ENCODE measurements around the gene RAB37.

The RAB37 gene

GRCh38 chr17:74748529-74749278 is 11.6 kb downstream of the RAB37 start, which contains the start of gene NHERF1:
NHERF1 (plus strand) TSS chr17:74748628; CDS start chr17:74748847, 219 bp downstream.
- peak within 1 kb of the TSS; percentile 77 for H3K4me3 ChIP-seq (ENCODE audit: low read depth, low read length)
- TF ChIP-seq MYC (IDR thresholded peaks at IDR 0.05; ENCODE audit: low read depth, low read length) (no peak), MAX (IDR thresholded peaks at IDR 0.05; ENCODE audit: low read depth, low read length) (no peak), POLR2A (IDR thresholded peaks at IDR 0.05; ENCODE audit: extremely low read depth, insufficient read length) (peak; percentile 94)
- TF ChIP-seq, protein P1, sequence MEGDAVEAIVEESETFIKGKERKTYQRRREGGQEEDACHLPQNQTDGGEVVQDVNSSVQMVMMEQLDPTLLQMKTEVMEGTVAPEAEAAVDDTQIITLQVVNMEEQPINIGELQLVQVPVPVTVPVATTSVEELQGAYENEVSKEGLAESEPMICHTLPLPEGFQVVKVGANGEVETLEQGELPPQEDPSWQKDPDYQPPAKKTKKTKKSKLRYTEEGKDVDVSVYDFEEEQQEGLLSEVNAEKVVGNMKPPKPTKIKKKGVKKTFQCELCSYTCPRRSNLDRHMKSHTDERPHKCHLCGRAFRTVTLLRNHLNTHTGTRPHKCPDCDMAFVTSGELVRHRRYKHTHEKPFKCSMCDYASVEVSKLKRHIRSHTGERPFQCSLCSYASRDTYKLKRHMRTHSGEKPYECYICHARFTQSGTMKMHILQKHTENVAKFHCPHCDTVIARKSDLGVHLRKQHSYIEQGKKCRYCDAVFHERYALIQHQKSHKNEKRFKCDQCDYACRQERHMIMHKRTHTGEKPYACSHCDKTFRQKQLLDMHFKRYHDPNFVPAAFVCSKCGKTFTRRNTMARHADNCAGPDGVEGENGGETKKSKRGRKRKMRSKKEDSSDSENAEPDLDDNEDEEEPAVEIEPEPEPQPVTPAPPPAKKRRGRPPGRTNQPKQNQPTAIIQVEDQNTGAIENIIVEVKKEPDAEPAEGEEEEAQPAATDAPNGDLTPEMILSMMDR (IDR thresholded peaks at IDR 0.05; ENCODE audit: low read depth, low read length), result peak; percentile 6
- DNase-seq (ENCODE audit: low read depth), result peak; percentile 93

GRCh38 chr17:74749279-74750038 is 12.4 kb downstream of the RAB37 start:
- DNase-seq (ENCODE audit: low read depth), result peak; percentile 53
- no peak for TF ChIP-seq MYC (IDR thresholded peaks at IDR 0.05; ENCODE audit: low read depth, low read length)
- TF ChIP-seq, protein P1 (IDR thresholded peaks at IDR 0.05; ENCODE audit: low read depth, low read length), result no peak
- TF ChIP-seq POLR2A (IDR thresholded peaks at IDR 0.05; ENCODE audit: extremely low read depth, insufficient read length), result no peak
- no peak for TF ChIP-seq MAX (IDR thresholded peaks at IDR 0.05; ENCODE audit: low read depth, low read length)
- peak overlapping the region; percentile 77 for H3K4me3 ChIP-seq (ENCODE audit: low read depth, low read length)

DNA sequence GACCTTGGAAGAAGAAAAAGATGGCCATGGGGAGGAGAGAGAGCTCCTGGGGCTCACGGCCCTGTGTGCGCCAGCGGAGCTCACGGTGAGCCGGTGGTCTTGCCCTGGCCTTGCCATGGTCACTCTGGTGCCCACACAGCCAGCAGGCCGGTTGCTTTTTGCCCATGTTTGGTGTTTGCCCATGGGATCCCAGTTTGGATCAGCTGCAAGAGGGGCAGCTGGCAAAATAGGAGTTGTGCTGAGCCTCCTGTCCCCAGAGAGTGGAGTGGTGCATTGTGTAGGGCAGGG is 12.9 kb downstream of the RAB37 start:
- no peak for DNase-seq (ENCODE audit: low read depth)
- TF ChIP-seq MAX (IDR thresholded peaks at IDR 0.05; ENCODE audit: low read depth, low read length), result no peak
- no peak for TF ChIP-seq MYC (IDR thresholded peaks at IDR 0.05; ENCODE audit: low read depth, low read length)
- TF ChIP-seq, protein P1 (IDR thresholded peaks at IDR 0.05; ENCODE audit: low read depth, low read length), result no peak
- no peak for TF ChIP-seq POLR2A (IDR thresholded peaks at IDR 0.05; ENCODE audit: extremely low read depth, insufficient read length)
- peak overlapping the region; percentile 77 for H3K4me3 ChIP-seq (ENCODE audit: low read depth, low read length)

DNA sequence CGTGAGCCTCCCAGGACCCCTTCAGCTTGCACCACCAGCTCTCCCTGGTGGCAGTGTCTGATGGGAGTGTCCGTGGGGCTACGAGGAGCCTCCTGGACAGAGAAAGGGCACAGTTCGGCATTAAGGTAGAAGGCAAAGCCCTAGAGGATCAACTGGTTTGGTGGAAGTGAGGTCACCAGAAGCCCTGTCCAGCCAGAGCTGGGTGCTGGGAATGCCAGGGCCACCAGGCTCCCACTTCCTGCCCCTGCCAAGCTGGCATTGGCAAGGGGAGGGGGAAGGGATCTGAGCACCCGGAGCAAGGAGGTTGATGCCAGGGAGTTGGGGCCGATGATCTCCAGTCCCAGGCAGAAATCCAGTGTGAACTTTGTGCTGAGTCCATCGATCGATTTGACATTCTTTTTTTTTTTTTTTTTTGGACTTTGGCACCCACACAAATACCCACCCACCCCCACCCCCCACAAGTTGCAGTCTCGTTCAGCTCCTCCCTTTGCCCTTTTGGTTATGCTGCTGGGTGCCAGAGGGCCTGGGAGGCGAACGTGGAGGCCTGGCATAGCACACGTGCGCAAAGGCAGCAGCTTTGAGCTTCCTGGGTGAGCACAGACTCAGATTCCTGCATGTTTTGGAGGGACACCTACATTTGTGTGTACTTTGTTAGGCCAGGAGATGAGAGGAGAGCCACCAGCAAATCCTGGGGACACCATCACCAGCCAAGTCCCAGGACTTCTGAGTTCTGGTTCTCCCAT is 13.4 kb downstream of the RAB37 start:
- TF ChIP-seq, protein P1 (IDR thresholded peaks at IDR 0.05; ENCODE audit: low read depth, low read length), result no peak
- TF ChIP-seq MAX (IDR thresholded peaks at IDR 0.05; ENCODE audit: low read depth, low read length), result no peak
- TF ChIP-seq MYC (IDR thresholded peaks at IDR 0.05; ENCODE audit: low read depth, low read length), result no peak
- TF ChIP-seq POLR2A (IDR thresholded peaks at IDR 0.05; ENCODE audit: extremely low read depth, insufficient read length), result no peak
- peak overlapping the region; percentile 77 for H3K4me3 ChIP-seq (ENCODE audit: low read depth, low read length)
- peak; percentile 47 for DNase-seq (ENCODE audit: low read depth)

- TF ChIP-seq POLR2A (IDR thresholded peaks at IDR 0.05; ENCODE audit: extremely low read depth, insufficient read length) (no peak), MAX (IDR thresholded peaks at IDR 0.05; ENCODE audit: low read depth, low read length) (no peak), MYC (IDR thresholded peaks at IDR 0.05; ENCODE audit: low read depth, low read length) (no peak)
- TF ChIP-seq, protein P1 (IDR thresholded peaks at IDR 0.05; ENCODE audit: low read depth, low read length), result no peak
- DNase-seq (ENCODE audit: low read depth), result no peak
- peak overlapping the region; percentile 77 for H3K4me3 ChIP-seq (ENCODE audit: low read depth, low read length)
These were observed 15.4 kb downstream of the RAB37 start for GRCh38 chr17:74752415-74752814.

All from NB4 (cell line).